ENCODE measurements around the gene RNF113A.
"Not testable (repeated sequence)": the region's sequence is repeated elsewhere in the genome, so short reads cannot be mapped to it uniquely, and the experiment has no call there.

The RNF113A gene

GRCh38 chrX:119833905-119834304 is 37.6 kb downstream of the RNF113A start:
- no peak for DNase-seq (ENCODE audit: low spot score)

DNA sequence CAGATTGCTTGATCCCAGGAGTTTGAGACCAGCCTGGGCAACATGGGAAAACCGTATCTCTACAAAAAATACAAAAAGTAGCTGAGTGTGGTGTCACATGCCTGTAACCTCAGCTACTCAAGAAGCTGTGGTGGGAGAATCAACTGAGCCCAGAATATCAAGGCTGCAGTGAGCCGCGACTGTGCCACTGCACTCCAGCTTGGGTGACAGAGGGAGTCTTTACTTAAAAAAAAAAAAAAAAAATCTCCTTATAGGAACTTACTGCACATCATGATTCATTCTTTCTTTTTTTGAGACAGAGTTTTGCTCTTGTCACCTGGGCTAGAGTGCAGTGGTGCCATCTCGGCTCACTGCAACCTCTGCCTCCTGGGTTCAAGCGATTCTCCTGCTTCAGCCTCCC is 43.1 kb downstream of the RNF113A start:
- DNase-seq (ENCODE audit: low spot score), result no peak

- DNase-seq (ENCODE audit: low spot score), result peak; percentile 10
These were observed 45.1 kb downstream of the RNF113A start for GRCh38 chrX:119826399-119826959.

GRCh38 chrX:119824221-119824620 is 47.3 kb downstream of the RNF113A start:
- DNase-seq (ENCODE audit: low spot score), result not testable (repeated sequence)

GRCh38 chrX:119821703-119822102 is 49.8 kb downstream of the RNF113A start:
- not testable (repeated sequence) for DNase-seq (ENCODE audit: low spot score)

Data from HuH-7 (cell line).